Measurements from ENCODE around the gene MIAT. TPM values are rescaled to one million over a fixed set of nuclear protein-coding genes. Genes with fewer than 3 reads are reported as not detected.
"Not testable (repeated sequence)": the region's sequence is repeated elsewhere in the genome, so short reads cannot be mapped to it uniquely, and the experiment has no call there.

Gene MIAT
- total RNA-seq: 0.12 and 0.14 TPM in 2 replicates

DNA sequence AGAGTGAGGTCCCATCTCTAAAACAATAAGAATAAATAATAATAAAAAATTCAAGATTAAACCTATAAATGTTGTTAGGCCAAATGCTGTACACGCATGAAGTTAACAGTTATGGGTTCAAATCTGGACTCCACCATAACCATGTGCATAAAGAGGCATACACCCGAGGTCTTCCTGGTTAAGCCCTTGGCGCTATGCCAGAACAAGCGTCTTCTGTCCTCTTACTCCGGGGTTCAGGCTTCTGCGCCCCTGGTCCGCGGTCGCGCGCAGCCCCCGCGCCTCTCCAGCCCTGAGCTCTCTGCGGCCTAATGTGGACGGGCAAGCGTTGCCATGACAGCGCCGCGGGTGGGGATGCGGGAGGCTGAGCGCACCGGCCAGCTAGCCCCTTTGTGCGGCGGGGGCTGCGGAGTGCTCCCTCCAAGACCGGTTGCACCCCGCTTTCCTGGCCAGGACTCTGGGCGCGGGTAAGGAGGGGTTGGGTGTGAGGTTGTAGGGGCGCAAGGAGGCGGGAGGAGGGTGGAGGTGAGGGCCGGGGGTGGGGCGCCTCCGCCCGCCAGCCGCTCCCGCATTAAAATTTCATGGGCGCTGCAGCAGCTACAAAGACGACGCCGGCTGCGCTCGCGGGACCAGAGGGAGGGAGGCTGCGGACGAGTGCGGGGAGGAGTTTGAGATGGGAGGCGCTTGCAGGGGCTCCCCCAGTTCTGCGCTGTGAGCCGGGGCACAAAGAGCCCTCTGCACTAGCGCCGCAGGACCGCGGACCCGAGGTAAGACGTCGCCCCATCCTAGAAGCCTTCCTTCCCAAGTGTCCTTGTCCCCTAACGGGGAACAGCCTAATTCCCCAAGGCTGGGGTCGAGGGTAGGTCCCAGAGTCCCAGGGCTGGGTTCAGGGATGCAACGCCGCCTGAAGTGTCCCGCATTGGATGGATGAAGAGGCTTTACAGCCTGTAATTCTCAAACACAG, at the start of gene MIAT:
MIAT (plus strand) TSS at position 698 of the 961 bp plus-strand sequence.
- no peak for DNase-seq (ENCODE audit: low read depth)
- peak within 1 kb of the TSS; percentile 36 for H3K4me3 ChIP-seq (ENCODE audit: low read depth, low read length)
- TF ChIP-seq, protein P1, sequence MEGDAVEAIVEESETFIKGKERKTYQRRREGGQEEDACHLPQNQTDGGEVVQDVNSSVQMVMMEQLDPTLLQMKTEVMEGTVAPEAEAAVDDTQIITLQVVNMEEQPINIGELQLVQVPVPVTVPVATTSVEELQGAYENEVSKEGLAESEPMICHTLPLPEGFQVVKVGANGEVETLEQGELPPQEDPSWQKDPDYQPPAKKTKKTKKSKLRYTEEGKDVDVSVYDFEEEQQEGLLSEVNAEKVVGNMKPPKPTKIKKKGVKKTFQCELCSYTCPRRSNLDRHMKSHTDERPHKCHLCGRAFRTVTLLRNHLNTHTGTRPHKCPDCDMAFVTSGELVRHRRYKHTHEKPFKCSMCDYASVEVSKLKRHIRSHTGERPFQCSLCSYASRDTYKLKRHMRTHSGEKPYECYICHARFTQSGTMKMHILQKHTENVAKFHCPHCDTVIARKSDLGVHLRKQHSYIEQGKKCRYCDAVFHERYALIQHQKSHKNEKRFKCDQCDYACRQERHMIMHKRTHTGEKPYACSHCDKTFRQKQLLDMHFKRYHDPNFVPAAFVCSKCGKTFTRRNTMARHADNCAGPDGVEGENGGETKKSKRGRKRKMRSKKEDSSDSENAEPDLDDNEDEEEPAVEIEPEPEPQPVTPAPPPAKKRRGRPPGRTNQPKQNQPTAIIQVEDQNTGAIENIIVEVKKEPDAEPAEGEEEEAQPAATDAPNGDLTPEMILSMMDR (conservative IDR thresholded peaks at IDR 0.05; ENCODE audit: low read depth, low read length): no peak

GRCh38 chr22:26608129-26608528, 49.3 kb upstream of the MIAT start:
- DNase-seq (ENCODE audit: low read depth): no peak
- H3K4me3 ChIP-seq (ENCODE audit: low read depth, low read length): no peak overlapping the region
- TF ChIP-seq, protein P1 (conservative IDR thresholded peaks at IDR 0.05; ENCODE audit: low read depth, low read length): no peak

GRCh38 chr22:26609287-26609686, 48.1 kb upstream of the MIAT start:
- no peak for DNase-seq (ENCODE audit: low read depth)
- no peak overlapping the region for H3K4me3 ChIP-seq (ENCODE audit: low read depth, low read length)
- TF ChIP-seq, protein P1 (conservative IDR thresholded peaks at IDR 0.05; ENCODE audit: low read depth, low read length): no peak

- TF ChIP-seq, protein P1 (conservative IDR thresholded peaks at IDR 0.05; ENCODE audit: low read depth, low read length): no peak
- DNase-seq (ENCODE audit: low read depth): no peak
- no peak overlapping the region for H3K4me3 ChIP-seq (ENCODE audit: low read depth, low read length)
Measured at GRCh38 chr22:26610072-26610958, 47.1 kb upstream of the MIAT start.

- no peak overlapping the region for H3K4me3 ChIP-seq (ENCODE audit: low read depth, low read length)
- TF ChIP-seq, protein P1 (conservative IDR thresholded peaks at IDR 0.05; ENCODE audit: low read depth, low read length): no peak
- DNase-seq (ENCODE audit: low read depth): no peak
Measured at GRCh38 chr22:26610996-26611395, 46.4 kb upstream of the MIAT start.

DNA sequence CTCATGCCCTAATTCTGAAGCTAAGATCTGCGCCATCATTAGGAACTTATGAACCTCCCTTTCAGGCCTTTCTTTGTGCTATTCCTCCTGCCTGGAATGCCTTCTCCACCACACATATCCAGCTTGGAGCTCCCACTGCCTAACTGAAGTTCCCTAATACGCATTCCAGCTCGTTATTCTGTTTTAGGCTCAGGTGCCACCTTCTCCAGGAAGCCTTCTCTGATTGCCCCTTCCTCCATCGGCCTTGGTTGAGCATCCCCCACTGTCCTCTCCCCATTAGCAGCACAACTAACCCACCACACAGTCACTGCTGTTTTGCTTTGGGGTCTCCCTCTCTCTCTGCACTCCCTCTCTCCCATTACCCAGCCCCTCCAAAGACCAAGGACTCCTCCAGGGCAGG, 44.7 kb upstream of the MIAT start:
- TF ChIP-seq, protein P1 (conservative IDR thresholded peaks at IDR 0.05; ENCODE audit: low read depth, low read length): no peak
- DNase-seq (ENCODE audit: low read depth): no peak
- no peak overlapping the region for H3K4me3 ChIP-seq (ENCODE audit: low read depth, low read length)

GRCh38 chr22:26613753-26614152, 43.6 kb upstream of the MIAT start:
- DNase-seq (ENCODE audit: low read depth); H3K4me3 ChIP-seq (ENCODE audit: low read depth, low read length): not testable (repeated sequence)

Measured in epithelial cell of proximal tubule (primary cell).